GM21390 (cell line): ENCODE measurements around the gene CCDC117.
"Not testable (repeated sequence)": the region's sequence is repeated elsewhere in the genome, so short reads cannot be mapped to it uniquely, and the experiment has no call there.

Experiments used
- ATAC-seq: cut with Tn5 transposase; IDR thresholded peaks from one replicate; pipeline ENCODE4 v1.9.1; 2021; ENCODE audit not compliant: unreplicated experiment

CCDC117 gene

GRCh38 chr22:28772633-28773460, at the start of gene CCDC117:
Gene CCDC117, plus strand, starts transcription at chr22:28772695. Its CDS starts 155 bp downstream, at chr22:28772850.
- ATAC-seq, result peak; percentile 88

GRCh38 chr22:28728002-28728401, 44.5 kb upstream of the CCDC117 start:
- ATAC-seq, result no peak

GRCh38 chr22:28728621-28729313, 43.7 kb upstream of the CCDC117 start:
- ATAC-seq, result no peak

GRCh38 chr22:28730179-28730578, 42.3 kb upstream of the CCDC117 start:
- ATAC-seq, result no peak

- no peak for ATAC-seq
Measured at GRCh38 chr22:28734393-28734792, 38.1 kb upstream of the CCDC117 start.

GRCh38 chr22:28736301-28737155, 36.0 kb upstream of the CCDC117 start:
- no peak for ATAC-seq

- no peak for ATAC-seq
Measured at GRCh38 chr22:28737701-28738100, 34.8 kb upstream of the CCDC117 start.

GRCh38 chr22:28738876-28739275, 33.6 kb upstream of the CCDC117 start:
- not testable (repeated sequence) for ATAC-seq

GRCh38 chr22:28741200-28741784, 31.2 kb upstream of the CCDC117 start:
- ATAC-seq, result no peak

- peak; percentile 88 for ATAC-seq
Measured at GRCh38 chr22:28741785-28742561, 30.5 kb upstream of the CCDC117 start, which contains the start of the genes CHEK2 and HSCB. Gene CHEK2, minus strand, starts transcription at chr22:28741820. Its CDS starts 7,099 bp downstream, at chr22:28734721. Gene HSCB, plus strand, starts transcription at chr22:28742039. Its CDS starts 57 bp downstream, at chr22:28742096.

GRCh38 chr22:28742562-28742962, 29.9 kb upstream of the CCDC117 start:
- no peak for ATAC-seq

GRCh38 chr22:28743852-28744251, 28.6 kb upstream of the CCDC117 start:
- ATAC-seq, result no peak

- ATAC-seq, result no peak
Measured at GRCh38 chr22:28750471-28750881, 22.0 kb upstream of the CCDC117 start.

- ATAC-seq, result not testable (repeated sequence)
Measured at GRCh38 chr22:28754512-28754911, 18.0 kb upstream of the CCDC117 start.

- ATAC-seq, result no peak
Measured at GRCh38 chr22:28759861-28760560, 12.5 kb upstream of the CCDC117 start.

- no peak for ATAC-seq
Measured at GRCh38 chr22:28761449-28761755, 11.1 kb upstream of the CCDC117 start.

- ATAC-seq, result not testable (repeated sequence)
Measured at GRCh38 chr22:28762000-28762399, 10.5 kb upstream of the CCDC117 start.

GRCh38 chr22:28766628-28767027, 5.9 kb upstream of the CCDC117 start:
- no peak for ATAC-seq

- no peak for ATAC-seq
Measured at GRCh38 chr22:28768701-28769393, 3.6 kb upstream of the CCDC117 start.
